ENCODE measurements around the gene POU2F2.

DNA sequence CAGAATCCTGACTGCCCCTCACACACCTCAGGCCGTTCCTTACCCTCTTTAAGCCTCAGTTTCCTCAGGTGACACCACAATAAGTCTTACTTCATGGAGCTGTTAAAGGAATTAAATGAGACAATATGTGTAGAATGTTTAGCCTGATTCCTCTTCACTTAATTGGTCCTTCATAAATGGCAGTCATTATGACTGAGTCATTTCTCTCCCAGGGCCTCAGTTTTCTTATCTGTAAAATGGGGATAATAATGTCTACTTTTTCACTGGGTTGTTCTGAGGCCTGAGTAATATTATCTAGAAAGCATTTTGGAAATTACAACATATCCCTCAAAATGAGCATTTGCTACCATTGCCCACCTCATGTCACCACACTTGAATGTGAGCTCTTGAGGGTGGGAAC, 21.6 kb downstream of the POU2F2 start:
- TF ChIP-seq, protein P1, sequence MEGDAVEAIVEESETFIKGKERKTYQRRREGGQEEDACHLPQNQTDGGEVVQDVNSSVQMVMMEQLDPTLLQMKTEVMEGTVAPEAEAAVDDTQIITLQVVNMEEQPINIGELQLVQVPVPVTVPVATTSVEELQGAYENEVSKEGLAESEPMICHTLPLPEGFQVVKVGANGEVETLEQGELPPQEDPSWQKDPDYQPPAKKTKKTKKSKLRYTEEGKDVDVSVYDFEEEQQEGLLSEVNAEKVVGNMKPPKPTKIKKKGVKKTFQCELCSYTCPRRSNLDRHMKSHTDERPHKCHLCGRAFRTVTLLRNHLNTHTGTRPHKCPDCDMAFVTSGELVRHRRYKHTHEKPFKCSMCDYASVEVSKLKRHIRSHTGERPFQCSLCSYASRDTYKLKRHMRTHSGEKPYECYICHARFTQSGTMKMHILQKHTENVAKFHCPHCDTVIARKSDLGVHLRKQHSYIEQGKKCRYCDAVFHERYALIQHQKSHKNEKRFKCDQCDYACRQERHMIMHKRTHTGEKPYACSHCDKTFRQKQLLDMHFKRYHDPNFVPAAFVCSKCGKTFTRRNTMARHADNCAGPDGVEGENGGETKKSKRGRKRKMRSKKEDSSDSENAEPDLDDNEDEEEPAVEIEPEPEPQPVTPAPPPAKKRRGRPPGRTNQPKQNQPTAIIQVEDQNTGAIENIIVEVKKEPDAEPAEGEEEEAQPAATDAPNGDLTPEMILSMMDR (IDR thresholded peaks at IDR 0.05), result no peak
- no peak for TF ChIP-seq POLR2A (IDR thresholded peaks at IDR 0.05)

Data from uterus (tissue), 2 donors.